Suprapubic skin (tissue), 4 donors: ENCODE measurements around the gene SRD5A1.

Experiments used
- CTCF ChIP-seq, 2 donors: fragments of 200-600 bp in 1 of 2; fragments of 450-650 bp in 1 of 2; sonication (generic) in 1 of 2; IDR thresholded peaks; one replicate each; pipeline ENCODE4 v1.5.1; 2016 to 2019; ENCODE audit warnings: antibody characterized with exemption in 2 of 2, mild to moderate bottlenecking in 1 of 2, moderate library complexity in 1 of 2
- EP300 ChIP-seq: sonication (generic); formaldehyde crosslinking; IDR thresholded peaks from one replicate; pipeline ENCODE4 v1.6.1; 2017; ENCODE audit warnings: antibody characterized with exemption
- POLR2A ChIP-seq, 2 donors: fragments of 450-650 bp; IDR thresholded peaks; one replicate each; pipeline ENCODE4 v1.6.1; 2017; ENCODE audit warnings: antibody characterized with exemption in 2 of 2, mild to moderate bottlenecking in 2 of 2, moderate library complexity in 2 of 2
- POLR2AphosphoS5 ChIP-seq, 3 donors: sonication (generic); formaldehyde crosslinking; IDR thresholded peaks; one replicate each; pipeline ENCODE4 v1.6.1; 2017; ENCODE audit warnings: antibody characterized with exemption in 3 of 3

GRCh38 chr5:6604946-6605345 is 28.3 kb upstream of the SRD5A1 start:
- TF ChIP-seq CTCF (IDR thresholded peaks at IDR 0.05) (no peak), POLR2AphosphoS5 (IDR thresholded peaks at IDR 0.05) (no peak), POLR2A (IDR thresholded peaks at IDR 0.05) (no peak), EP300 (no peak)
